Esophagus squamous epithelium (tissue), 4 donors: Measurements from ENCODE around the gene TNIK.

Experiments
- POLR2A ChIP-seq, 4 donors: fragments of 450-650 bp; IDR thresholded peaks; one replicate each; pipeline ENCODE4 v1.6.1; 2017; ENCODE audit warnings: antibody characterized with exemption in 4 of 4, mild to moderate bottlenecking in 4 of 4, moderate library complexity in 3 of 4
- TF ChIP-seq, protein P1 (sequence below), 6 experiments: fragments of 450-650 bp in 4 of 6; fragments of 200-600 bp in 2 of 6; sonication (generic) in 2 of 6; IDR thresholded peaks; one replicate each; pipeline ENCODE4 v1.5.1; 2016 to 2019; ENCODE audit warnings: antibody characterized with exemption in 6 of 6, mild to moderate bottlenecking in 4 of 6, moderate library complexity in 4 of 6

DNA sequence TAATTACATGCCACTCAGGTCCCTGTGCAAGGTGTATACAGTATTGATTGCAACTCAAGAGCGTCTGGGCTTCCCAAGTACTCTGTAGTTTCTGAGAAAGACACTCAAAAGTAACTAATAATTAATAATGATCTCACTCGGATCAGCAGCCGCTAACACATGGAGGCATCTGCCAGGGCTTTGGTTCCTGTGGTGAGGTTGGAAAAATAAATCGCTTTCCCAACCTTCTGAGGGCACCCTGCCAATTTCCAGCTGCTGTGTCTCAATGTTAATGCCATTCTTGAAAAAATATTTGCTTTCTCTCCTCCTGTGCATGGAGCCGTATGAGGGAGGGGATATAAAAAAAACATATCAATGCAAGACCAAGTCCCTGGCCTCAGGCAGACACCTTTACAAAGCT, 317.2 kb downstream of the TNIK start:
- TF ChIP-seq, protein P1, sequence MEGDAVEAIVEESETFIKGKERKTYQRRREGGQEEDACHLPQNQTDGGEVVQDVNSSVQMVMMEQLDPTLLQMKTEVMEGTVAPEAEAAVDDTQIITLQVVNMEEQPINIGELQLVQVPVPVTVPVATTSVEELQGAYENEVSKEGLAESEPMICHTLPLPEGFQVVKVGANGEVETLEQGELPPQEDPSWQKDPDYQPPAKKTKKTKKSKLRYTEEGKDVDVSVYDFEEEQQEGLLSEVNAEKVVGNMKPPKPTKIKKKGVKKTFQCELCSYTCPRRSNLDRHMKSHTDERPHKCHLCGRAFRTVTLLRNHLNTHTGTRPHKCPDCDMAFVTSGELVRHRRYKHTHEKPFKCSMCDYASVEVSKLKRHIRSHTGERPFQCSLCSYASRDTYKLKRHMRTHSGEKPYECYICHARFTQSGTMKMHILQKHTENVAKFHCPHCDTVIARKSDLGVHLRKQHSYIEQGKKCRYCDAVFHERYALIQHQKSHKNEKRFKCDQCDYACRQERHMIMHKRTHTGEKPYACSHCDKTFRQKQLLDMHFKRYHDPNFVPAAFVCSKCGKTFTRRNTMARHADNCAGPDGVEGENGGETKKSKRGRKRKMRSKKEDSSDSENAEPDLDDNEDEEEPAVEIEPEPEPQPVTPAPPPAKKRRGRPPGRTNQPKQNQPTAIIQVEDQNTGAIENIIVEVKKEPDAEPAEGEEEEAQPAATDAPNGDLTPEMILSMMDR (IDR thresholded peaks at IDR 0.05): no peak
- TF ChIP-seq POLR2A (IDR thresholded peaks at IDR 0.05): no peak
